GM13977 (cell line): ENCODE measurements around the gene CROCC2.

Experiments
- DNase-seq: peaks from one replicate; pipeline ENCODE4 v3.0.0; 2012; ENCODE audit warnings: low spot score
- in situ Hi-C: fragments of 300-500 bp; cut with MboI; formaldehyde crosslinking; loops from one replicate; pipeline ENCODE4 v1.12.0; 2022; ENCODE audit warnings: low sequenced_read_pairs, low pct_unique_long_range_greater_than_20kb, mixed read lengths, inconsistent platforms; ENCODE audit not compliant: unreplicated experiment
- TF ChIP-seq, protein P1 (sequence below): IDR thresholded peaks from 2 replicates; pipeline ENCODE4 v1.5.1; 2012; ENCODE audit warnings: mild to moderate bottlenecking, control low read depth; ENCODE audit not compliant: insufficient read depth; ENCODE audit errors: extremely low read depth, missing control alignments

Gene CROCC2

DNA sequence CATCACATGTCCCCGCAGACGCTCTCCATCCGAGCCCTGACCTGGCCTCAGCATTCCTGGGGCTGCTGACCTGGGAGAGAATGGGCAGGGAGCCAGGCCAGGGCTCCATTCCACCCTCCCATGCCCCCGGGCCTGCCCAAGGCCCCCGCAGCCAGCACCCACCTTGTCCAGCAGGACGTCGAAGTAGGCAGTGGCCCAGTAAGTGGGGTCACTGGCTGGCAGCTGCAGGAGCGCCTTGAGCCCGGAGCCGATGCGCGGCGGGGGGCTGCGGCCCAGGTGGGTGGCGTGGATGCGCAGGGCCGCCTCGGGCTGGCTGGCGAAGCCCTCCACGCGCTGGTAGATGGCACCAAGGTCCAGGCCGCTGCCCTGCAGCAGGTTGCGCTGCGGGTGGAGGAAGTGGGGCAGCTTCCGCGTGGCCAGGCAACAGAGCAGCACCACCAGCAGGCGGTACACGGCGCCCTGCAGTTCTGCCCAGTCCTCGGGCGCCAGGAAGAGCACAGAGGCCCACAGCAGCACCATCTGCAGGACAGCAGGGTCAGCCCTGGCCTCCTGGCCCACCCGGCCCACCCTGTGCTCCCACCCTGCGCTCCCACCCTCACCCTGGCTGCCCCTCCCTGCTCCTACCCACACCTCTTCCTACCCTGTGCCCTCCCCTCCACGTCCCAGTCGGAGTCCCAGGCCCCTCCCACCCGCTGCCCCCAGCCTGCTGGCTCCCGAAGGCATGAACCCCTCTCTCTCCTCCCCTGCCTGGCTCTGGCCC is 17.8 kb upstream of the CROCC2 start:
- in situ Hi-C loops, result no loop called here
- no peak for DNase-seq
- TF ChIP-seq, protein P1, sequence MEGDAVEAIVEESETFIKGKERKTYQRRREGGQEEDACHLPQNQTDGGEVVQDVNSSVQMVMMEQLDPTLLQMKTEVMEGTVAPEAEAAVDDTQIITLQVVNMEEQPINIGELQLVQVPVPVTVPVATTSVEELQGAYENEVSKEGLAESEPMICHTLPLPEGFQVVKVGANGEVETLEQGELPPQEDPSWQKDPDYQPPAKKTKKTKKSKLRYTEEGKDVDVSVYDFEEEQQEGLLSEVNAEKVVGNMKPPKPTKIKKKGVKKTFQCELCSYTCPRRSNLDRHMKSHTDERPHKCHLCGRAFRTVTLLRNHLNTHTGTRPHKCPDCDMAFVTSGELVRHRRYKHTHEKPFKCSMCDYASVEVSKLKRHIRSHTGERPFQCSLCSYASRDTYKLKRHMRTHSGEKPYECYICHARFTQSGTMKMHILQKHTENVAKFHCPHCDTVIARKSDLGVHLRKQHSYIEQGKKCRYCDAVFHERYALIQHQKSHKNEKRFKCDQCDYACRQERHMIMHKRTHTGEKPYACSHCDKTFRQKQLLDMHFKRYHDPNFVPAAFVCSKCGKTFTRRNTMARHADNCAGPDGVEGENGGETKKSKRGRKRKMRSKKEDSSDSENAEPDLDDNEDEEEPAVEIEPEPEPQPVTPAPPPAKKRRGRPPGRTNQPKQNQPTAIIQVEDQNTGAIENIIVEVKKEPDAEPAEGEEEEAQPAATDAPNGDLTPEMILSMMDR, result no peak

DNA sequence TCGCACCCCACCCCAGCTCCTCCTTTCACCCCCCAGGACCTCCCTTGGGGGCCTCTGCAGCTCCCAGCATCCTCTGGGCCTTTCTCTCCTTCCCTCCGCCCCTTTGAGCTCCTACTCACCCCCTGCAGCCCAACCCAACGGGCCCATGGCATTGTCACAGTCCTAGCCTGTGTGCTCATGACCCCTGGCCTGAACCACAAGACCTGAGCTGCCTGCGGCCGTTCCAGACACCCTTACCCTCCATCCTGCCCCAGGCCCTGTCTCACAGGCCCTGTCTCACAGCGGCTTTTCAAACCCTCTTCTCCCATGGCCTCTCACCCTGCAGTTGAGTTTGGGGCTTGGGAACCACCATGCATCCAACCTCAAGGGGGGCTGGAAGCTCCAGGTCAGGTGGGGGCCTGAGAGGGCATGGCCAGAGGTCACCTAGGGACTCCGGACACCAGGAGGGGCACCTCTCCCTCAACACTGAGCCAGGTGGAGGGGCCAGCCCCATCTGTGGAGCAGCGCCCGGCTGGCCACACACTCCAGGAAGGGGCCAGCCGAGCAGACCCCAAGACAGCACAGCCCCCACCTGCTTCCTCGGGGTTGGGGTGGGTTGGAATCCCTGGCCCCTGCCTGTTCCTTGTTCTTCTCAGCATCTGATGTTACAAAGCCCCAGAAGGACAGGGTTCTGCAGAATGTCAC is 17.1 kb upstream of the CROCC2 start:
- no peak for DNase-seq
- TF ChIP-seq, protein P1, result no peak
- in situ Hi-C loops, result no loop called here

DNA sequence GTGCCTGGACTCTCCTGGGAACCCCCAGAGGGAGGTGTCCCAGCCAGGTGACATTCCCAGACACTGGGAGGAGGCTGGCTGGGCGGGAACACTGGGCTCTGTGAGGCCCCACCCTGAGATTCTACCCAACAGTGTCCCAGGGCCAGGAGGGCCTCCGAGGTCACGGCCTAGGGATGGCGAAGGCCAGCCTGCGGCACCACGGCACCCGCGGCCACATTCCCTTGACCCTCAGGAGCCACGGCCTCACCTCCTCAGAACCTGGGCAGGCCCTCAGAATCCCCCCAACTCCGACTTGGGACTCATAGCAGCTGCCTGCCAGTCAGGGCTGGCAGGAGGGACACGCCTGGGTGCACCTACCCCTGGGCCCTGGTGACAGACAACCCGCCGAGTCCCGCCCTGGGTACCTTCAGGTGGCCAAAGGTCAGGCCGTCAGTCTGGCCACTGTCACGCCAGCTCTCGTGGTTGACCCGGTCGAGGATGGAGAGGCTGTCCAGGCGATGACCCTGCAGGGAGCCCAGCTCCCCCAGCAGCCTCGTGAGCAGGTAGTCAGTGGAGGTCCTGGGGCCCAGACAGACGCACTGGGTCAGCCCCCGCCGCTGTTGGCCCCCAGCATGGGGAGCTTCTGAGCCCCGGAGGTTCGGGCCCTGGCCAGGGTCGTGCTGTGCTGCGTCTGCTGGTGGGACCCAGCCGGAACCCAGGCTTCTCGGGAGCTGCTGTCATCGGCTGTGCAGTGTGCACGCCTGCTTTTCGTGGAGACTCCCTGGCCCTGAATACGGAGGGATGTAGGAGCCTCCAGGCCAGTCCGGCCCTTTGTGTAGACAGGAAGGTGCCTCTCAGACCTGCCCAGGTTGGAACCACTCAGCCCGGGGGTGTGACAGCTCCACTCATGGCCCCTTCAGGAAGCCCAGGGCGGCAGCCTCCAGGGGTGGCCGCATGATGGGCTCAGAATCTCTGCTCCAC is 16.3 kb upstream of the CROCC2 start:
- no peak for DNase-seq
- TF ChIP-seq, protein P1, result no peak
- in situ Hi-C loops, result no loop called here

DNA sequence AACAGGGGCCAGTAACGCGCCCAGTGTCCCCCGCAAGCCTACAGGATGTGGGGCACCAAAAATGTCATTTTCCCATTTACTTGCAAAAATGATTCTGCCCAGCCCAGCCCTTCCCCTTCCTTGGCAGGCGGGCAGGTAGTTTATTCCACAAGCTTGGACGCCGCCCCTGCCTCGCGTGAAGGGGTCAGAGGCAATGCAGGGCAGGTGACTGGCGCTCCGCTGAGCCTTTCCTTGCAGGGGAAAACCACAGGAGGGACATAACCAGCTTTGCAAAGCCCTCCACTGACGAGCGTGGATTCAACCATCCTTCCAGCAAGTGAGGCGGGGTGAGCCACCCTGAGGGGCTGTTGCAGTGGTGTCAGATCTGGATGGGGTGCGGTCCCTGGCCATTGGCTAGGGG is 15.4 kb upstream of the CROCC2 start:
- in situ Hi-C loops, result no loop called here
- TF ChIP-seq, protein P1, result no peak
- no peak for DNase-seq

DNA sequence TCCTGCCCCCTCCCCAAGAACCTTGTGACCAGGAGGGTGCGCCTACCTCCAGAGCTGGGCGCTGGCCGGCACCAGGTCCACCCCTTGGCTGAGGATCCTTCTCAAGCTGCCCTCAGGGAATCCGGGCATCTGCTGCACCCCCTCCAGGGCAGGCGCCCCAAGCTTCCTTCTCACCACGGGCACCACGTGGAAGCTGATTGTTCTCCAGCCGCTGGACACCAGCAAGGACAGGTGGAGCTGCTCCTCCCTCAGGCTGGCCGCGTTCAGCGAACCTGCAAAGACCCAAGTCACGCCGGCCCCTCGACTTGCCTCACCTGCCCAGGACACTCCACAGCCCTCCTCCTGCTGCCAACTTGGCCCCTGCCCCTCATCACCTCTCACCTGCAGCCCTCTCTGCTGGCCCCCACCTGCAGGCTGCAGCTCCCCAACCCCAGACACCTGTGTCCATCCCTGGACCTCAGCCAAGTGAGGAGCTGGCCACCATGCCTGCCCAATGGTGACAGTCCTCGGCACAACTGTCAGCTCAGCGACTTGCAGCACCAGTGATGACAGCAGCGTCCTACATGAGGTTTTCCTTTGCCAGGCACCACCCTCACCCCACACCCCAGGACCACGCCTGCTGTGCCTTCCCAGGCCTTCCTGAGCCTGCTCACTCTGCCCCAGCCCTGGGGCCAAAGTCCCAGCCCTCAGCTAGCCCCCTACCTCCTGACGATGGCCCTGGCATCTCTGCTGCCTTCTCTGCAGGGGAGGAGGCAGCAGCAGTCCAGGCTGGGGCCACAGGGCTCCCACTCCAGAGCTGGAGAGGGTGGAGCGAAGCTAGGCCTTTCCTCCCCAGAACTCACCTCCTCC is 14.4 kb upstream of the CROCC2 start:
- TF ChIP-seq, protein P1, result no peak
- DNase-seq, result no peak
- in situ Hi-C loops, result no loop called here
